H9 (cell line): ENCODE results near the gene ARIH1. TPM values are rescaled to one million over a fixed set of nuclear protein-coding genes. Genes with fewer than 3 reads are reported as not detected.

ENCODE experiments used
- DNase-seq: peaks from one replicate; pipeline ENCODE4 v3.0.0-alpha.2; 2017
- H2AFZ ChIP-seq: one replicate; pipeline ENCODE4 v1.6.1; 2013; ENCODE audit warnings: mild to moderate bottlenecking, low read length, control low read depth, moderate library complexity
- H2AK5ac ChIP-seq: 2 replicates; pipeline ENCODE4 v1.6.1; 2013; ENCODE audit warnings: low read length, control low read depth, mixed read lengths; ENCODE audit not compliant: insufficient read length
- H2BK120ac ChIP-seq: one replicate; pipeline ENCODE4 v1.6.1; 2013; ENCODE audit warnings: low read depth, mild to moderate bottlenecking, low read length, control low read depth, inconsistent platforms; ENCODE audit not compliant: poor library complexity, severe bottlenecking
- H2BK12ac ChIP-seq: 2 replicates; pipeline ENCODE4 v1.6.1; 2013; ENCODE audit warnings: low read length, control low read depth, mixed read lengths, low read depth; ENCODE audit not compliant: insufficient read length
- H2BK15ac ChIP-seq: 2 replicates; pipeline ENCODE4 v1.6.1; 2013; ENCODE audit warnings: low read depth, low read length, control low read depth
- H2BK20ac ChIP-seq: one replicate; pipeline ENCODE4 v1.6.1; 2013; ENCODE audit warnings: low read depth, mild to moderate bottlenecking, low read length, control low read depth, inconsistent platforms; ENCODE audit not compliant: poor library complexity, severe bottlenecking
- H2BK5ac ChIP-seq: 2 replicates; pipeline ENCODE4 v1.6.1; 2013; ENCODE audit warnings: low read length, control low read depth, mixed read lengths; ENCODE audit not compliant: insufficient read length
- H3K14ac ChIP-seq: 2 replicates; pipeline ENCODE4 v1.6.1; 2013; ENCODE audit warnings: low read length, control low read depth; ENCODE audit not compliant: insufficient read depth
- H3K18ac ChIP-seq: 2 replicates; pipeline ENCODE4 v1.6.1; 2013; ENCODE audit warnings: low read depth, mild to moderate bottlenecking, mixed read lengths, low read length, control low read depth; ENCODE audit not compliant: insufficient read length
- H3K23ac ChIP-seq: 2 replicates; pipeline ENCODE4 v1.6.1; 2013; ENCODE audit warnings: low read length, control low read depth, mixed read lengths, low read depth; ENCODE audit not compliant: insufficient read length
- H3K23me2 ChIP-seq: 2 replicates; pipeline ENCODE4 v1.6.1; 2013; ENCODE audit warnings: low read depth, mild to moderate bottlenecking, mixed read lengths, low read length, control low read depth; ENCODE audit not compliant: insufficient read length, poor library complexity, severe bottlenecking
- H3K27ac ChIP-seq: 2 replicates; pipeline ENCODE4 v1.5.1; 2013; ENCODE audit warnings: low read length, control low read depth, mixed read lengths, low read depth; ENCODE audit not compliant: insufficient read length
- H3K27me3 ChIP-seq: 2 replicates; pipeline ENCODE4 v1.6.1; 2013; ENCODE audit warnings: low read length, control low read depth, inconsistent platforms; ENCODE audit not compliant: insufficient read depth
- H3K4ac ChIP-seq: 2 replicates; pipeline ENCODE4 v1.6.1; 2013; ENCODE audit warnings: low read depth, mild to moderate bottlenecking, control low read depth, inconsistent platforms, low read length, moderate library complexity
- H3K4me1 ChIP-seq: 2 replicates; pipeline ENCODE4 v1.6.1; 2013; ENCODE audit warnings: low read length, control low read depth, inconsistent platforms; ENCODE audit not compliant: insufficient read depth
- H3K4me2 ChIP-seq: 2 replicates; pipeline ENCODE4 v1.6.1; 2013; ENCODE audit warnings: low read length, control low read depth, mixed read lengths; ENCODE audit not compliant: insufficient read length, insufficient read depth
- H3K56ac ChIP-seq: 2 replicates; pipeline ENCODE4 v1.6.1; 2013; ENCODE audit warnings: low read depth, mild to moderate bottlenecking, mixed read lengths, low read length, control low read depth; ENCODE audit not compliant: insufficient read length
- H3K79me1 ChIP-seq: 2 replicates; pipeline ENCODE4 v1.6.1; 2013; ENCODE audit warnings: low read depth, mild to moderate bottlenecking, moderate library complexity, low read length, control low read depth, inconsistent platforms; ENCODE audit not compliant: insufficient read depth, poor library complexity, severe bottlenecking
- H3K79me2 ChIP-seq: 2 replicates; pipeline ENCODE4 v1.6.1; 2013; ENCODE audit warnings: low read length, control low read depth, inconsistent platforms; ENCODE audit not compliant: insufficient read depth
- H3K9ac ChIP-seq: 2 replicates; pipeline ENCODE4 v1.6.1; 2013; ENCODE audit warnings: low read length, control low read depth, mixed read lengths; ENCODE audit not compliant: insufficient read length; ENCODE audit errors: extremely low read depth
- H3K9me3 ChIP-seq: one replicate; pipeline ENCODE4 v1.6.1; 2013; ENCODE audit warnings: low read depth, low read length, inconsistent platforms; ENCODE audit not compliant: control insufficient read depth
- H3T11ph ChIP-seq: one replicate; pipeline ENCODE4 v1.6.1; 2013; ENCODE audit warnings: mild to moderate bottlenecking, low read length, control low read depth, inconsistent platforms
- H4K20me1 ChIP-seq: one replicate; pipeline ENCODE4 v1.6.1; 2013; ENCODE audit not compliant: control insufficient read depth, insufficient read length, insufficient read depth
- H4K5ac ChIP-seq: 2 replicates; pipeline ENCODE4 v1.6.1; 2013; ENCODE audit warnings: low read depth, mild to moderate bottlenecking, mixed read lengths, low read length, control low read depth; ENCODE audit not compliant: insufficient read length
- H4K8ac ChIP-seq: replicated peaks from 2 replicates; pipeline ENCODE4 v1.6.1; 2013; ENCODE audit warnings: low read length, control low read depth, mixed read lengths, low read depth; ENCODE audit not compliant: insufficient read length
- H4K91ac ChIP-seq: 2 replicates; pipeline ENCODE4 v1.6.1; 2013; ENCODE audit warnings: low read depth, mild to moderate bottlenecking, moderate library complexity, mixed read lengths, low read length, control low read depth; ENCODE audit not compliant: insufficient read length
- H3K27ac Mint-ChIP-seq, 3 experiments: 2 replicates in 2 of 3; 3 replicates in 1 of 3; pipeline ENCODE4 v1.8.0; 2020 to 2021; ENCODE audit warnings: mixed read lengths in 3 of 3, mild to moderate bottlenecking in 1 of 3, moderate library complexity in 1 of 3
- H3K27me3 Mint-ChIP-seq: 2 replicates; pipeline ENCODE4 v1.8.0; 2021; ENCODE audit warnings: low read depth, mild to moderate bottlenecking, moderate library complexity, mixed read lengths
- H3K36me3 Mint-ChIP-seq, 3 experiments: 2 replicates in 2 of 3; 3 replicates in 1 of 3; pipeline ENCODE4 v1.8.0; 2020 to 2021; ENCODE audit warnings: low read depth in 3 of 3, mixed read lengths in 3 of 3; ENCODE audit not compliant: insufficient read depth in 1 of 3
- H3K4me1 Mint-ChIP-seq, 2 experiments: 2 replicates each; pipeline ENCODE4 v1.8.0; 2020; ENCODE audit warnings: mixed read lengths in 2 of 2
- H3K4me3 Mint-ChIP-seq, 2 experiments: 2 replicates in 1 of 2; 3 replicates in 1 of 2; pipeline ENCODE4 v1.8.0; 2020 to 2021; ENCODE audit warnings: mild to moderate bottlenecking in 2 of 2, mixed read lengths in 2 of 2, moderate library complexity in 1 of 2
- H3K9me3 Mint-ChIP-seq, 2 experiments: 2 replicates in 1 of 2; 3 replicates in 1 of 2; pipeline ENCODE4 v1.8.0; 2020; ENCODE audit warnings: mild to moderate bottlenecking in 2 of 2, mixed read lengths in 2 of 2, moderate library complexity in 1 of 2
- CTCF ChIP-seq: fragments of 200-600 bp; sonication (generic); conservative IDR thresholded peaks from 3 replicates; pipeline ENCODE4 v1.8.0; 2021; ENCODE audit warnings: antibody characterized with exemption, mild to moderate bottlenecking
- WGBS: extraction: QIAGEN DNeasy Blood & Tissue Kit; methylation state at CpG from one replicate; pipeline ENCODE4 v1.1.7; 2013; ENCODE audit warnings: missing lambda C conversion rate, low lambda C conversion rate, mixed read lengths; ENCODE audit not compliant: insufficient read length; ENCODE audit errors: extremely low coverage; 5-methylcytosine and 5-hydroxymethylcytosine counted together
- total RNA-seq: library from RNA; stranded (reverse); gene quantifications from 2 replicates; pipeline ENCODE4 v1.2.1, GENCODE V29; 2021

ARIH1 gene
- total RNA-seq, 1 experiment from 2014 or later: 158 TPM

GRCh38 chr15:72445426-72445825 is 28.7 kb upstream of the ARIH1 start:
- Histone ChIP-seq H3K27ac (no peak overlapping the region), H3K18ac (no peak overlapping the region), H3K23me2 (no peaks in the 10 kb centered on the region), H3K27me3 (no peaks in the 10 kb centered on the region), H2BK12ac (no peak overlapping the region), H3K79me2 (no peaks in the 10 kb centered on the region), H3K4me1 (no peaks in the 10 kb centered on the region), H3K23ac (no peak overlapping the region), H3K9me3 (no peaks in the 10 kb centered on the region), H4K5ac (no peak overlapping the region), H2BK20ac (no peak overlapping the region), H3K9ac (no peak overlapping the region), H2BK120ac (no peak overlapping the region), H4K91ac (no peak overlapping the region), H3T11ph (no peak overlapping the region), H2AK5ac (no peak overlapping the region), H2BK15ac (no peak overlapping the region), H3K4me2 (no peak overlapping the region), H3K56ac (no peak overlapping the region), H3K79me1 (no peaks in the 10 kb centered on the region), H2AFZ (no peak overlapping the region), H2BK5ac (no peak overlapping the region), H4K20me1 (no peaks in the 10 kb centered on the region), H4K8ac (no peak overlapping the region), H3K4ac (no peak overlapping the region), H3K14ac (no peak overlapping the region)
- Mint-ChIP-seq H3K4me1 (no peaks in the 10 kb centered on the region), H3K9me3 (peaks cover 2 to 4% of the 10 kb centered on the region in 2 experiments; a peak in 2 of 5 replicates), H3K27me3 (peaks cover 9% of the 10 kb centered on the region), H3K36me3 (no peaks in the 10 kb centered on the region), H3K27ac (no peak overlapping the region), H3K4me3 (no peak overlapping the region)
- no peak for TF ChIP-seq CTCF
- no peak for DNase-seq
- no CpG with 5 or more reads among the region's 1 CpG for WGBS
